ENCODE measurements around the gene BICD1. TPM values are rescaled to one million over a fixed set of nuclear protein-coding genes. Genes with fewer than 3 reads are reported as not detected.

BICD1 gene
- total RNA-seq, 6 donors from 2014 or later: 11.3 to 44.0 (median 15.4) TPM

GRCh38 chr12:32309811-32310736 is 203.4 kb downstream of the BICD1 start:
- no peak overlapping the region for H3K4me3 ChIP-seq
- no peak for TF ChIP-seq EP300 (IDR thresholded peaks at IDR 0.05)
- TF ChIP-seq POLR2AphosphoS5 (IDR thresholded peaks at IDR 0.05): no peak
- TF ChIP-seq CTCF (IDR thresholded peaks at IDR 0.05): no peak
- H3K36me3 ChIP-seq: peaks cover 0 to 3% (median 0%) of the 10 kb centered on the region in 4 donors
- 51 to 62% methylated on average over 10 of the region's 10 CpGs for WGBS, 2 donors
- H3K27ac ChIP-seq: no peak overlapping the region
- no peaks in the 10 kb centered on the region for H3K9me3 ChIP-seq
- ATAC-seq (ENCODE audit: low FRiP score in 2 of 2): no peak
- no peaks in the 10 kb centered on the region for H3K27me3 ChIP-seq
- H3K4me1 ChIP-seq: peaks cover 0 to 3% (median 0%) of the 10 kb centered on the region in 4 donors
- no peak for DNase-seq

- no peak for DNase-seq
- peak in 1 of 2 donors; percentile 63 for ATAC-seq (ENCODE audit: low FRiP score in 2 of 2)
- Histone ChIP-seq H3K9me3 (no peaks in the 10 kb centered on the region), H3K27ac (no peak overlapping the region), H3K4me1 (peaks cover 0 to 3% (median 0%) of the 10 kb centered on the region in 4 donors), H3K36me3 (no peaks in the 10 kb centered on the region), H3K27me3 (no peaks in the 10 kb centered on the region), H3K4me3 (no peak overlapping the region)
- WGBS, 2 donors: 82 to 85% methylated on average over 2 of the region's 2 CpGs
- TF ChIP-seq POLR2A (IDR thresholded peaks at IDR 0.05) (no peak), CTCF (IDR thresholded peaks at IDR 0.05) (peak in 5 of 6 experiments; percentile 24 to 56 (median 54))
Observed at GRCh38 chr12:32312049-32312670, 205.5 kb downstream of the BICD1 start.

GRCh38 chr12:32322354-32322753 is 215.7 kb downstream of the BICD1 start:
- no peak for DNase-seq
- TF ChIP-seq CTCF (IDR thresholded peaks at IDR 0.05) (no peak), POLR2AphosphoS5 (IDR thresholded peaks at IDR 0.05) (no peak), EP300 (IDR thresholded peaks at IDR 0.05) (no peak), POLR2A (IDR thresholded peaks at IDR 0.05) (no peak)
- Histone ChIP-seq H3K4me1 (peaks cover 0 to 4% (median 0%) of the 10 kb centered on the region in 4 donors), H3K9me3 (no peaks in the 10 kb centered on the region), H3K4me3 (no peak overlapping the region), H3K27ac (no peak overlapping the region), H3K27me3 (no peaks in the 10 kb centered on the region), H3K36me3 (no peaks in the 10 kb centered on the region)
- WGBS, 2 donors: 86 to 92% methylated on average over 7 of the region's 7 CpGs
- no peak for ATAC-seq (ENCODE audit: low FRiP score in 2 of 2)

- H3K36me3 ChIP-seq: peaks cover 0 to 7% (median 2%) of the 10 kb centered on the region in 4 donors
- H3K4me3 ChIP-seq: no peak overlapping the region
- 53 to 54% methylated on average over 2 of the region's 2 CpGs for WGBS, 2 donors
- no peaks in the 10 kb centered on the region for H3K9me3 ChIP-seq
- DNase-seq (no peak), ATAC-seq (ENCODE audit: low FRiP score in 2 of 2) (no peak)
- peak overlapping the region in 2 of 4 donors; percentile 7 to 35 for H3K27ac ChIP-seq
- no peaks in the 10 kb centered on the region for H3K27me3 ChIP-seq
- TF ChIP-seq EP300 (IDR thresholded peaks at IDR 0.05) (no peak), POLR2A (IDR thresholded peaks at IDR 0.05) (no peak), CTCF (IDR thresholded peaks at IDR 0.05) (no peak), POLR2AphosphoS5 (IDR thresholded peaks at IDR 0.05) (no peak)
- H3K4me1 ChIP-seq: peaks cover 5 to 18% (median 14%) of the 10 kb centered on the region in 4 donors
Observed at GRCh38 chr12:32331133-32331532, 224.5 kb downstream of the BICD1 start.
